ENCODE data around the gene RNH1.

RNH1 gene

GRCh38 chr11:446891-447290 lies 60.2 kb downstream of the RNH1 start:
- H3K36me3 ChIP-seq (ENCODE audit: control insufficient read depth, insufficient read depth, low read length, severe bottlenecking), result no peaks in the 10 kb centered on the region
- DNase-seq (ENCODE audit: low read depth), result no peak
- peaks cover 32% of the 10 kb centered on the region for H3K4me1 ChIP-seq (ENCODE audit: control insufficient read depth, insufficient read depth, low read length)
- no peaks in the 10 kb centered on the region for H3K27me3 ChIP-seq (replicated peaks; ENCODE audit: control insufficient read depth, insufficient read depth, low read length)
- H3K9ac ChIP-seq (ENCODE audit: low read length), result no peak overlapping the region
- H3K4me3 ChIP-seq (ENCODE audit: low read length), result no peak overlapping the region
- H3K9me3 ChIP-seq (ENCODE audit: control insufficient read depth, low read length), result no peaks in the 10 kb centered on the region

GRCh38 chr11:445765-446588 lies 61.1 kb downstream of the RNH1 start:
- Histone ChIP-seq H3K9me3 (ENCODE audit: control insufficient read depth, low read length) (no peaks in the 10 kb centered on the region), H3K27me3 (replicated peaks; ENCODE audit: control insufficient read depth, insufficient read depth, low read length) (peaks cover 5% of the 10 kb centered on the region), H3K9ac (ENCODE audit: low read length) (no peak overlapping the region), H3K4me3 (ENCODE audit: low read length) (no peak overlapping the region), H3K36me3 (ENCODE audit: control insufficient read depth, insufficient read depth, low read length, severe bottlenecking) (no peaks in the 10 kb centered on the region), H3K4me1 (ENCODE audit: control insufficient read depth, insufficient read depth, low read length) (peaks cover 24% of the 10 kb centered on the region)
- no peak for DNase-seq (ENCODE audit: low read depth)
